BE2C (cell line): ENCODE results near the gene ATP2A1.
A peak's percentile ranks its signal among the peaks of the same experiment; 100 is the strongest.

ENCODE experiments used
- DNase-seq: peaks from one replicate; pipeline ENCODE4 v3.0.0-alpha.2; 2020
- H3K27me3 ChIP-seq: fragments of 250-450 bp; sonication (Bioruptor Pico); 2 replicates; pipeline ENCODE4 v1.5.1; 2020; ENCODE audit warnings: mild to moderate bottlenecking
- H3K36me3 ChIP-seq: fragments of 250-450 bp; sonication (Bioruptor Pico); 2 replicates; pipeline ENCODE4 v1.5.1; 2020; ENCODE audit warnings: mild to moderate bottlenecking
- H3K4me1 ChIP-seq: fragments of 250-450 bp; sonication (Bioruptor Pico); 2 replicates; pipeline ENCODE4 v1.5.1; 2020
- H3K4me3 ChIP-seq: 2 replicates; pipeline ENCODE4 v1.5.1; 2011; ENCODE audit warnings: low read depth, low read length
- H3K9me3 ChIP-seq: fragments of 250-450 bp; sonication (Bioruptor Pico); 2 replicates; pipeline ENCODE4 v1.5.1; 2020
- CTCF ChIP-seq: IDR thresholded peaks from 2 replicates; pipeline ENCODE4 v1.5.1; 2012; ENCODE audit warnings: mild to moderate bottlenecking, low read depth, low read length

Gene ATP2A1

GRCh38 chr16:28950648-28951409, 72.5 kb downstream of the ATP2A1 start, which contains the start of gene NFATC2IP:
Gene NFATC2IP, plus strand, starts transcription at chr16:28950937. Its CDS starts 75 bp downstream, at chr16:28951012.
- no peaks in the 10 kb centered on the region for H3K9me3 ChIP-seq
- no peaks in the 10 kb centered on the region for H3K4me1 ChIP-seq
- peak within 1 kb of the TSS; percentile 87 for H3K4me3 ChIP-seq
- DNase-seq, result peak; percentile 99
- H3K27me3 ChIP-seq, result no peaks in the 10 kb centered on the region
- peaks cover 15% of the 10 kb centered on the region for H3K36me3 ChIP-seq
- TF ChIP-seq CTCF, result no peak

- TF ChIP-seq CTCF, result no peak
- DNase-seq, result peak; percentile 20
- no peaks in the 10 kb centered on the region for H3K27me3 ChIP-seq
- no peaks in the 10 kb centered on the region for H3K9me3 ChIP-seq
- H3K36me3 ChIP-seq, result peaks cover 18% of the 10 kb centered on the region
- peak overlapping the region; percentile 87 for H3K4me3 ChIP-seq
- H3K4me1 ChIP-seq, result no peaks in the 10 kb centered on the region
Observed at GRCh38 chr16:28951410-28951943, 73.2 kb downstream of the ATP2A1 start.
